OCI-M1 (cell line): ENCODE measurements around the gene RIPOR2.
"Not testable (repeated sequence)": the region's sequence is repeated elsewhere in the genome, so short reads cannot be mapped to it uniquely, and the experiment has no call there.

Source experiments
- DNase-seq: peaks from one replicate; lab custom pipeline; 2025; lab: John Stamatoyannopoulos, UW

The RIPOR2 gene

GRCh38 chr6:24802271-24803059, 133.3 kb downstream of the RIPOR2 start:
- no peak for DNase-seq

GRCh38 chr6:24799541-24799915, 136.2 kb downstream of the RIPOR2 start:
- peak; percentile 12 for DNase-seq

GRCh38 chr6:24798740-24799540, 136.8 kb downstream of the RIPOR2 start, which contains the start of gene ARMH2:
ARMH2 (minus strand) TSS chr6:24798917; CDS start chr6:24798857, 60 bp downstream.
- no peak for DNase-seq

- DNase-seq = peak; percentile 12
These were observed 138.1 kb downstream of the RIPOR2 start for GRCh38 chr6:24797596-24798216.

GRCh38 chr6:24796616-24797290, 139.0 kb downstream of the RIPOR2 start:
- DNase-seq = no peak

GRCh38 chr6:24795106-24795505, 140.7 kb downstream of the RIPOR2 start:
- DNase-seq = no peak

- no peak for DNase-seq
These were observed 147.6 kb downstream of the RIPOR2 start for GRCh38 chr6:24788031-24788665.

GRCh38 chr6:24780206-24780605, 155.6 kb downstream of the RIPOR2 start:
- DNase-seq = no peak

GRCh38 chr6:24779416-24780016, 156.2 kb downstream of the RIPOR2 start:
- DNase-seq = no peak

GRCh38 chr6:24778878-24779277, 156.9 kb downstream of the RIPOR2 start:
- DNase-seq = no peak

GRCh38 chr6:24778121-24778520, 157.6 kb downstream of the RIPOR2 start:
- DNase-seq = peak; percentile 41

- no peak for DNase-seq
These were observed 158.5 kb downstream of the RIPOR2 start for GRCh38 chr6:24777227-24777626.

GRCh38 chr6:24775520-24776058, 160.2 kb downstream of the RIPOR2 start:
- no peak for DNase-seq

GRCh38 chr6:24774696-24775519, 160.9 kb downstream of the RIPOR2 start, which contains the start of gene GMNN:
GMNN (plus strand) TSS chr6:24774937; CDS start chr6:24777247, 2,310 bp downstream.
- DNase-seq = peak; percentile 99

- DNase-seq = no peak
These were observed 167.4 kb downstream of the RIPOR2 start for GRCh38 chr6:24768361-24768760.

GRCh38 chr6:24766680-24767462, 168.9 kb downstream of the RIPOR2 start:
- peak; percentile 75 for DNase-seq

- DNase-seq = not testable (repeated sequence)
These were observed 169.8 kb downstream of the RIPOR2 start for GRCh38 chr6:24765968-24766367.

GRCh38 chr6:24764833-24765828, 170.6 kb downstream of the RIPOR2 start:
- not testable (repeated sequence) for DNase-seq
